Liver (tissue), 9 donors: ENCODE data around the gene ASCC1. TPM values are rescaled to one million over a fixed set of nuclear protein-coding genes. Genes with fewer than 3 reads are reported as not detected.

ENCODE experiments used
- DNase-seq: peaks from one replicate; pipeline ENCODE4 v3.0.0-alpha.2; 2017; ENCODE audit warnings: low spot score
- H3K27ac ChIP-seq, 2 donors: one replicate each; pipeline ENCODE4 v1.7.0; 2013; ENCODE audit warnings: inconsistent platforms in 2 of 2, low read length in 2 of 2, control low read depth in 1 of 2, low read depth in 1 of 2, mild to moderate bottlenecking in 1 of 2
- H3K27me3 ChIP-seq, 4 donors: one replicate each; pipeline versions ENCODE4 v1.6.1 to v1.7.0; 2013; ENCODE audit warnings: low read length in 3 of 4, inconsistent platforms in 1 of 4, mild to moderate bottlenecking in 1 of 4, moderate library complexity in 1 of 4; ENCODE audit not compliant: control insufficient read depth in 4 of 4, insufficient read depth in 4 of 4
- H3K36me3 ChIP-seq, 4 donors: one replicate each; pipeline versions ENCODE4 v1.6.1 to v1.7.0; 2013; ENCODE audit warnings: low read length in 3 of 4, mild to moderate bottlenecking in 3 of 4, low read depth in 1 of 4, moderate library complexity in 1 of 4; ENCODE audit not compliant: control insufficient read depth in 4 of 4, insufficient read depth in 3 of 4
- H3K4me1 ChIP-seq, 4 donors: one replicate each; pipeline versions ENCODE4 v1.6.1 to v1.7.0; 2013; ENCODE audit warnings: low read length in 3 of 4, mild to moderate bottlenecking in 3 of 4, moderate library complexity in 1 of 4; ENCODE audit not compliant: control insufficient read depth in 4 of 4, insufficient read depth in 4 of 4
- H3K4me3 ChIP-seq, 3 donors: one replicate each; pipeline versions ENCODE4 v1.6.1 to v1.7.0; 2013; ENCODE audit warnings: low read length in 3 of 3, control low read depth in 1 of 3, low read depth in 1 of 3, mild to moderate bottlenecking in 1 of 3
- H3K9ac ChIP-seq, 2 donors: one replicate each; pipeline ENCODE4 v1.7.0; 2013; ENCODE audit warnings: low read length in 2 of 2, mild to moderate bottlenecking in 2 of 2, moderate library complexity in 2 of 2, control low read depth in 1 of 2, low read depth in 1 of 2
- H3K9me3 ChIP-seq, 4 donors: one replicate each; pipeline versions ENCODE4 v1.6.1 to v1.7.0; 2013; ENCODE audit warnings: low read length in 3 of 4; ENCODE audit not compliant: control insufficient read depth in 4 of 4
- ATF3 ChIP-seq: IDR thresholded peaks from 2 replicates; pipeline ENCODE4 v1.6.1; 2016; ENCODE audit warnings: antibody characterized with exemption
- EGR1 ChIP-seq, 2 donors: IDR thresholded peaks; 2 replicates each; pipeline ENCODE4 v1.6.1; 2016 to 2018; ENCODE audit warnings: antibody characterized with exemption in 2 of 2, low read depth in 2 of 2
- FOXA1 ChIP-seq: IDR thresholded peaks from 2 replicates; pipeline ENCODE4 v1.6.1; 2016; ENCODE audit warnings: antibody characterized with exemption
- FOXA2 ChIP-seq: IDR thresholded peaks from 2 replicates; pipeline ENCODE4 v1.6.1; 2016; ENCODE audit warnings: antibody characterized with exemption
- GABPA ChIP-seq, 2 donors: IDR thresholded peaks in 1 of 2; conservative IDR thresholded peaks in 1 of 2; 2 replicates each; pipeline ENCODE4 v1.6.1; 2016; ENCODE audit warnings: antibody characterized with exemption in 2 of 2, mild to moderate bottlenecking in 1 of 2, moderate library complexity in 1 of 2
- HNF4A ChIP-seq, 2 donors: conservative IDR thresholded peaks; 2 replicates each; pipeline ENCODE4 v1.6.1; 2016; ENCODE audit warnings: antibody characterized with exemption in 2 of 2, mild to moderate bottlenecking in 2 of 2
- HNF4G ChIP-seq: IDR thresholded peaks from 2 replicates; pipeline ENCODE4 v1.6.1; 2016; ENCODE audit warnings: antibody characterized with exemption
- JUND ChIP-seq, 2 donors: IDR thresholded peaks; 2 replicates each; pipeline ENCODE4 v1.6.1; 2016; ENCODE audit warnings: antibody characterized with exemption in 2 of 2
- NR2F2 ChIP-seq: IDR thresholded peaks from 2 replicates; pipeline ENCODE4 v1.6.1; 2016; ENCODE audit warnings: antibody characterized with exemption
- RAD21 ChIP-seq, 2 donors: IDR thresholded peaks; 2 replicates each; pipeline ENCODE4 v1.6.1; 2016; ENCODE audit warnings: antibody characterized with exemption in 2 of 2, mild to moderate bottlenecking in 2 of 2
- REST ChIP-seq: IDR thresholded peaks from 2 replicates; pipeline ENCODE4 v1.6.1; 2016; ENCODE audit warnings: antibody characterized with exemption, mild to moderate bottlenecking
- RXRA ChIP-seq, 2 donors: IDR thresholded peaks; 2 replicates each; pipeline ENCODE4 v1.6.1; 2017 to 2018; ENCODE audit warnings: antibody characterized with exemption in 2 of 2, mild to moderate bottlenecking in 1 of 2
- TAF1 ChIP-seq: conservative IDR thresholded peaks from 2 replicates; pipeline ENCODE4 v1.6.1; 2016; ENCODE audit warnings: antibody characterized with exemption, mild to moderate bottlenecking
- YY1 ChIP-seq: IDR thresholded peaks from 2 replicates; pipeline ENCODE4 v1.6.1; 2016; ENCODE audit warnings: antibody characterized with exemption, mild to moderate bottlenecking
- ZBTB33 ChIP-seq: IDR thresholded peaks from 2 replicates; pipeline ENCODE4 v1.6.1; 2016; ENCODE audit warnings: antibody characterized with exemption
- WGBS: extraction: QIAGEN DNeasy Blood & Tissue Kit; methylation state at CpG from one replicate; pipeline ENCODE4 v1.1.7; 2013; 5-methylcytosine and 5-hydroxymethylcytosine counted together
- polyA plus RNA-seq, 2 donors: library from polyadenylated mRNA; stranded (reverse) in 1 of 2; unstranded in 1 of 2; fragments of 200-250 nt in 1 of 2; fragments of >200 nt in 1 of 2; fragmentation: Nextera tagmentation in 1 of 2; extraction: Ambion mirVana in 1 of 2; gene quantifications; one replicate each; pipeline versions ENCODE4 v1.2.1 to v1.2.3, GENCODE V29; 2013 to 2015
- total RNA-seq, 2 donors: library from RNA; depleted of rRNA; stranded (reverse); fragments of >200 nt; gene quantifications; one replicate each; pipeline ENCODE4 v1.2.3, GENCODE V29; 2014
- TF ChIP-seq, protein P1 (sequence below): fragments of 150-350 bp; IDR thresholded peaks from 2 replicates; pipeline ENCODE4 v1.5.1; 2017; ENCODE audit warnings: improper control_type of control experiment, low read depth, low read length; ENCODE audit not compliant: missing input control
- TF ChIP-seq, protein P2 (sequence below): IDR thresholded peaks from 2 replicates; pipeline ENCODE4 v1.6.1; 2016; ENCODE audit warnings: antibody characterized with exemption
- donor health status: healthy.
- donor health status: healthy.
- donor health status: healthy.
- donor health status: healthy.
- donor health status: healthy.

ASCC1 gene
- total and polyA plus RNA-seq, 4 donors, result 6.9 to 13.9 (median 10.2) TPM

DNA sequence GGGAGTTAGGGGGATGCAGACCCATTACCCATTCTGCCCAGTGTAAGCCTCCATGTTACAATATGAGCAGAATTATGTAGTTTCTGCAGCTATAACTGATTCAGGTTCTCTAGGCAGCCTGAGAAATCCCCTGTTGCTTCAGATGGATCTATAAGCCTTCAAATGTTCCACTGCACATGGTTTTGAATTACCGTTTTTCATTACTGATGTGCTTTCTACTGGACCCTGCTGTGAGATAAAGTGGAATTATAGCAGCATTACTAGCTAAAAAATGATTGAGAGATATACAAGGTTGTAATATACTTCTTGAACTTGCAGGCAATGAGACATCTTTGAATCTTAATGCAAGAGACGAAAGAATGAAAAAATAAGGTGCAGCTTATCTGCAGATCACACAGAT, 38.6 kb downstream of the ASCC1 start:
- no peak for DNase-seq
- Histone ChIP-seq H3K27ac (no peak overlapping the region), H3K4me1 (peaks cover 0 to 3% (median 0%) of the 10 kb centered on the region in 4 donors), H3K27me3 (no peaks in the 10 kb centered on the region), H3K36me3 (peaks cover 0 to 11% (median 4%) of the 10 kb centered on the region in 4 donors), H3K9ac (no peak overlapping the region), H3K9me3 (no peaks in the 10 kb centered on the region), H3K4me3 (no peak overlapping the region)
- TF ChIP-seq, protein P1, sequence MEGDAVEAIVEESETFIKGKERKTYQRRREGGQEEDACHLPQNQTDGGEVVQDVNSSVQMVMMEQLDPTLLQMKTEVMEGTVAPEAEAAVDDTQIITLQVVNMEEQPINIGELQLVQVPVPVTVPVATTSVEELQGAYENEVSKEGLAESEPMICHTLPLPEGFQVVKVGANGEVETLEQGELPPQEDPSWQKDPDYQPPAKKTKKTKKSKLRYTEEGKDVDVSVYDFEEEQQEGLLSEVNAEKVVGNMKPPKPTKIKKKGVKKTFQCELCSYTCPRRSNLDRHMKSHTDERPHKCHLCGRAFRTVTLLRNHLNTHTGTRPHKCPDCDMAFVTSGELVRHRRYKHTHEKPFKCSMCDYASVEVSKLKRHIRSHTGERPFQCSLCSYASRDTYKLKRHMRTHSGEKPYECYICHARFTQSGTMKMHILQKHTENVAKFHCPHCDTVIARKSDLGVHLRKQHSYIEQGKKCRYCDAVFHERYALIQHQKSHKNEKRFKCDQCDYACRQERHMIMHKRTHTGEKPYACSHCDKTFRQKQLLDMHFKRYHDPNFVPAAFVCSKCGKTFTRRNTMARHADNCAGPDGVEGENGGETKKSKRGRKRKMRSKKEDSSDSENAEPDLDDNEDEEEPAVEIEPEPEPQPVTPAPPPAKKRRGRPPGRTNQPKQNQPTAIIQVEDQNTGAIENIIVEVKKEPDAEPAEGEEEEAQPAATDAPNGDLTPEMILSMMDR, result no peak
- no peak for TF ChIP-seq TAF1
- TF ChIP-seq ZBTB33, result no peak
- no peak for TF ChIP-seq JUND (IDR thresholded peaks at IDR 0.05)
- TF ChIP-seq HNF4A (conservative IDR thresholded peaks at IDR 0.05), result no peak
- no peak for TF ChIP-seq ATF3
- TF ChIP-seq, protein P2, sequence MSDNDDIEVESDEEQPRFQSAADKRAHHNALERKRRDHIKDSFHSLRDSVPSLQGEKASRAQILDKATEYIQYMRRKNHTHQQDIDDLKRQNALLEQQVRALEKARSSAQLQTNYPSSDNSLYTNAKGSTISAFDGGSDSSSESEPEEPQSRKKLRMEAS, result no peak
- no peak for TF ChIP-seq YY1
- TF ChIP-seq REST, result no peak
- no peak for TF ChIP-seq NR2F2
- TF ChIP-seq FOXA1, result no peak
- TF ChIP-seq RXRA (IDR thresholded peaks at IDR 0.05), result no peak
- TF ChIP-seq EGR1 (IDR thresholded peaks at IDR 0.05; ENCODE audit: low read depth in 2 of 2), result no peak
- no peak for TF ChIP-seq GABPA (IDR thresholded peaks at IDR 0.05 in 1 of 2, conservative IDR thresholded peaks at IDR 0.05 in 1 of 2)
- no peak for TF ChIP-seq HNF4G
- no peak for TF ChIP-seq FOXA2
- WGBS, result 98% methylated on average over 2 of the region's 2 CpGs

GRCh38 chr10:72176701-72177100, 39.4 kb downstream of the ASCC1 start:
- Histone ChIP-seq H3K36me3 (peaks cover 0 to 7% (median 4%) of the 10 kb centered on the region in 4 donors), H3K4me1 (peaks cover 0 to 3% (median 0%) of the 10 kb centered on the region in 4 donors), H3K27ac (no peak overlapping the region), H3K27me3 (no peaks in the 10 kb centered on the region), H3K9ac (no peak overlapping the region), H3K9me3 (no peaks in the 10 kb centered on the region), H3K4me3 (no peak overlapping the region)
- no peak for DNase-seq
- 95% methylated on average over 2 of the region's 2 CpGs for WGBS
- TF ChIP-seq EGR1 (IDR thresholded peaks at IDR 0.05; ENCODE audit: low read depth in 2 of 2) (no peak), HNF4A (conservative IDR thresholded peaks at IDR 0.05) (no peak), RAD21 (IDR thresholded peaks at IDR 0.05) (no peak), FOXA2 (no peak)
- TF ChIP-seq, protein P1, result no peak
